OCI-LY3 (cell line): Measurements from ENCODE around the gene MAGI2.

Source experiments
- H2AFZ ChIP-seq: fragments of 200-600, 300-600 bp; shearing (Covaris generic); 2 replicates; pipeline ENCODE4 v1.6.0; 2014; ENCODE audit warnings: antibody characterized with exemption, low read depth, low read length
- H3K27ac ChIP-seq: fragments of 200-600, 300-600 bp; sonication (generic); 2 replicates; pipeline ENCODE4 v1.5.1; 2014; ENCODE audit warnings: mild to moderate bottlenecking, low read length, moderate library complexity, mixed read lengths
- H3K27me3 ChIP-seq: fragments of 200-600, 300-600 bp; sonication (generic); 2 replicates; pipeline ENCODE4 v1.6.1; 2014; ENCODE audit warnings: low read depth, low read length, mixed read lengths
- H3K36me3 ChIP-seq: fragments of 200-600, 300-600 bp; sonication (generic); replicated peaks from 2 replicates; pipeline ENCODE3; 2014; ENCODE audit warnings: low read depth, low read length, mixed read lengths
- H3K4me1 ChIP-seq: fragments of 300-600, 200-600 bp; sonication (generic); 2 replicates; pipeline ENCODE4 v1.6.1; 2014; ENCODE audit warnings: low read length, mixed read lengths
- H3K4me2 ChIP-seq: fragments of 200-600, 300-600 bp; sonication (generic); 2 replicates; pipeline ENCODE4 v1.6.1; 2014; ENCODE audit warnings: low read length, mixed read lengths
- H3K4me3 ChIP-seq: fragments of 300-600, 200-600 bp; sonication (generic); 2 replicates; pipeline ENCODE4 v1.5.1; 2014; ENCODE audit warnings: antibody characterized with exemption, mild to moderate bottlenecking, low read length, moderate library complexity
- H3K79me2 ChIP-seq: fragments of 300-600, 200-600 bp; shearing (Covaris generic); 2 replicates; pipeline ENCODE4 v1.6.1; 2014; ENCODE audit warnings: mild to moderate bottlenecking, low read length, mixed read lengths
- H3K9ac ChIP-seq: fragments of 300-600, 200-600 bp; shearing (Covaris generic); 2 replicates; pipeline ENCODE4 v1.6.0; 2014; ENCODE audit warnings: mild to moderate bottlenecking, low read length, moderate library complexity
- H3K9me3 ChIP-seq: fragments of 200-600, 300-600 bp; shearing (Covaris generic); 2 replicates; pipeline ENCODE4 v1.6.1; 2014; ENCODE audit warnings: low read length, mixed read lengths; ENCODE audit not compliant: insufficient read depth
- H4K20me1 ChIP-seq: fragments of 200-600, 300-600 bp; sonication (generic); 2 replicates; pipeline ENCODE4 v1.6.1; 2016; ENCODE audit warnings: low read length, mixed read lengths; ENCODE audit not compliant: insufficient read depth
- EZH2phosphoT487 ChIP-seq: fragments of 200-600 bp; shearing (Covaris generic); IDR thresholded peaks from 2 replicates; pipeline ENCODE4 v1.6.1; 2018; ENCODE audit warnings: antibody characterized with exemption, mixed run types, low read depth
- TF ChIP-seq, protein P1 (sequence below): fragments of 200-600, 300-600 bp; sonication (generic); IDR thresholded peaks from 2 replicates; pipeline ENCODE4 v1.5.1; 2014; ENCODE audit warnings: antibody characterized with exemption, low read length, low read depth

Gene MAGI2

DNA sequence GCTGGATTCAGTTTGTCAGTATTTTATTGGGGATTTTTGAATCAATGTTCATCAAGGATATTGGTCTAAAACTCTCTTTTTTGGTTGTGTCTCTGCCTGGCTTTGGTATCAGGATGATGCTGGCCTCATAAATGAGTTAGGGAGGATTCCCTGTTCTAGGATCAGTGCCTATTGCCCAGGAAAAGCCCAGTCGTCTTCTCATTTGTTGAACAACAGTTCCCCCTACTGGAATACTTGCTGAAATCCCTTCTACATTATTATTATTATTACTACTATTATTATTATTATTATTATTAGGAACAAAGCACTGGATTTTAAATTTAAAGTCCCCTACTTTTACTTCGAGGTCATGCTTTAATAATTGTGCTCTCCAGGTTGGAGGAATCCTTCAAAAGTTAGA, 528.9 kb downstream of the MAGI2 start:
- no peaks in the 10 kb centered on the region for H3K4me1 ChIP-seq
- H3K36me3 ChIP-seq = no peaks in the 10 kb centered on the region
- H3K9me3 ChIP-seq = no peaks in the 10 kb centered on the region
- no peaks in the 10 kb centered on the region for H3K27me3 ChIP-seq
- no peak overlapping the region for H3K9ac ChIP-seq
- H3K79me2 ChIP-seq = no peaks in the 10 kb centered on the region
- no peak overlapping the region for H2AFZ ChIP-seq
- TF ChIP-seq, protein P1, sequence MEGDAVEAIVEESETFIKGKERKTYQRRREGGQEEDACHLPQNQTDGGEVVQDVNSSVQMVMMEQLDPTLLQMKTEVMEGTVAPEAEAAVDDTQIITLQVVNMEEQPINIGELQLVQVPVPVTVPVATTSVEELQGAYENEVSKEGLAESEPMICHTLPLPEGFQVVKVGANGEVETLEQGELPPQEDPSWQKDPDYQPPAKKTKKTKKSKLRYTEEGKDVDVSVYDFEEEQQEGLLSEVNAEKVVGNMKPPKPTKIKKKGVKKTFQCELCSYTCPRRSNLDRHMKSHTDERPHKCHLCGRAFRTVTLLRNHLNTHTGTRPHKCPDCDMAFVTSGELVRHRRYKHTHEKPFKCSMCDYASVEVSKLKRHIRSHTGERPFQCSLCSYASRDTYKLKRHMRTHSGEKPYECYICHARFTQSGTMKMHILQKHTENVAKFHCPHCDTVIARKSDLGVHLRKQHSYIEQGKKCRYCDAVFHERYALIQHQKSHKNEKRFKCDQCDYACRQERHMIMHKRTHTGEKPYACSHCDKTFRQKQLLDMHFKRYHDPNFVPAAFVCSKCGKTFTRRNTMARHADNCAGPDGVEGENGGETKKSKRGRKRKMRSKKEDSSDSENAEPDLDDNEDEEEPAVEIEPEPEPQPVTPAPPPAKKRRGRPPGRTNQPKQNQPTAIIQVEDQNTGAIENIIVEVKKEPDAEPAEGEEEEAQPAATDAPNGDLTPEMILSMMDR = peak; percentile 23
- TF ChIP-seq EZH2phosphoT487 = no peak
- H3K4me2 ChIP-seq = no peak overlapping the region
- H3K27ac ChIP-seq = no peak overlapping the region
- H4K20me1 ChIP-seq = no peaks in the 10 kb centered on the region
- H3K4me3 ChIP-seq = no peak overlapping the region

DNA sequence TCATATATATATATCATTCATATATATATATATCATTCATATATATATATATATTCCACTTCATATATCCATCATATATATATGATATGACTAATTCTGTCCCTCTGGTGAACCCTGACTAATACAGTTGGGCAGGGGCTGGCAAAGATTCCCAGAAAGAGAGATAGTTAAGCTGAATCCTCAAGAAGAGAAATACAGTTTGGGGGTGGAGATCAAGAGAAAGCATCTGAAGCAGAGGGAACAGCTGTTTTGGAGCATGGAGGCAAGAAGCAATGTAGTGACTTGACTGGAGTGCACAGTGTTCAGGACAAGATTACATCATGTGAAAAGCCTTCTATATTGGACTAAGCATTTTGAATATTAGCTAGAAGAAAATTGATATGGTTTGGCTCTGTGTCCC, 540.7 kb downstream of the MAGI2 start:
- H3K27me3 ChIP-seq = no peaks in the 10 kb centered on the region
- H3K4me2 ChIP-seq = no peak overlapping the region
- H3K9me3 ChIP-seq = no peaks in the 10 kb centered on the region
- H3K4me1 ChIP-seq = peaks cover 5% of the 10 kb centered on the region; the same call in 1 of the 2 replicates
- no peak overlapping the region for H2AFZ ChIP-seq
- no peak overlapping the region for H3K27ac ChIP-seq
- no peak overlapping the region for H3K9ac ChIP-seq
- TF ChIP-seq EZH2phosphoT487 = no peak
- TF ChIP-seq, protein P1 = no peak
- H4K20me1 ChIP-seq = no peaks in the 10 kb centered on the region
- H3K79me2 ChIP-seq = no peaks in the 10 kb centered on the region
- H3K4me3 ChIP-seq = no peak overlapping the region
- H3K36me3 ChIP-seq = no peaks in the 10 kb centered on the region

DNA sequence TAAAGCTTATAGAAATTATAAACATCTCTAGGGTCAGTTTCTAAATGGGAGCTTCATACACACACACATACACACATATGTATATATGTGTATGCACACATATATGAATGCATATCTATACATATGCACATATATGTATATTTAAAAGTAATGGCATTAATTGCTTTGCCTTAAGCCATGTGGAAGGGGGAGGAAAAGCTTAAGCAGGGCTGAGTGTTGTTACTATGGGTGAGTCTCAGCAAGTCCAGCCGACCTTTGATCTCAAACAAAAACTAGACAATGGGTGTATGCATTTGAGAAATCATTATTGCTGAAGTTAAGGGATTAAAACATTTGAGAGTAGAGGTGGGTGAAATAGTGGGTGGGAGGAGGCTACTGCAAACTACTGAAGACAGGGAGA, 546.7 kb downstream of the MAGI2 start:
- Histone ChIP-seq H3K27me3 (no peaks in the 10 kb centered on the region), H4K20me1 (no peaks in the 10 kb centered on the region), H3K4me1 (no peaks in the 10 kb centered on the region), H3K36me3 (no peaks in the 10 kb centered on the region), H2AFZ (no peak overlapping the region), H3K4me3 (no peak overlapping the region), H3K79me2 (no peaks in the 10 kb centered on the region), H3K27ac (no peak overlapping the region), H3K4me2 (no peak overlapping the region), H3K9ac (no peak overlapping the region), H3K9me3 (no peaks in the 10 kb centered on the region)
- TF ChIP-seq, protein P1 = no peak
- TF ChIP-seq EZH2phosphoT487 = no peak

DNA sequence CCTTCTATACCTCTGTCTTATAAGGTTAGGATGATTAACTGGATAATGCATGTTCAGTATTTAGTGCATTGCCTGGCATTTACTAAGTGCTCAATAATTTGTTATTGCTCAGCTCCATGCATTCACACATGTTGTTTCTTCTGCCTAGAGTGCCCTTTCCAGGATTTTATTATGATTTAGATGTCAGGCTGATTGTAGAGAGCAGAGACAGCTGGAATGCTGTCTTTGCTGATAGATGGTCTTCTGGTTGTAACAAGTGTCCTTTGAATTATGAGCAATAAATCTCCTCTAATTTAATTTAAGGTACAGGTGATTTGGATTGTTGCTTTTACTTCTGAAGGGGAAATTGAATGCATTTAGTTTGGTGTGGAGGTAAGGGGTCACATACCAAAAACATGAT, 548.0 kb downstream of the MAGI2 start:
- no peak for TF ChIP-seq EZH2phosphoT487
- TF ChIP-seq, protein P1 = no peak
- Histone ChIP-seq H3K4me2 (no peak overlapping the region), H3K79me2 (no peaks in the 10 kb centered on the region), H4K20me1 (no peaks in the 10 kb centered on the region), H3K9ac (no peak overlapping the region), H3K9me3 (no peaks in the 10 kb centered on the region), H3K4me1 (no peaks in the 10 kb centered on the region), H3K36me3 (no peaks in the 10 kb centered on the region), H3K4me3 (no peak overlapping the region), H3K27me3 (no peaks in the 10 kb centered on the region), H2AFZ (no peak overlapping the region), H3K27ac (no peak overlapping the region)
